NCI-H146 (cell line): ENCODE measurements around the gene VPS37C.

ENCODE experiments used
- DNase-seq: peaks from one replicate; lab custom pipeline; 2025; lab: John Stamatoyannopoulos, UW

The VPS37C gene

DNA sequence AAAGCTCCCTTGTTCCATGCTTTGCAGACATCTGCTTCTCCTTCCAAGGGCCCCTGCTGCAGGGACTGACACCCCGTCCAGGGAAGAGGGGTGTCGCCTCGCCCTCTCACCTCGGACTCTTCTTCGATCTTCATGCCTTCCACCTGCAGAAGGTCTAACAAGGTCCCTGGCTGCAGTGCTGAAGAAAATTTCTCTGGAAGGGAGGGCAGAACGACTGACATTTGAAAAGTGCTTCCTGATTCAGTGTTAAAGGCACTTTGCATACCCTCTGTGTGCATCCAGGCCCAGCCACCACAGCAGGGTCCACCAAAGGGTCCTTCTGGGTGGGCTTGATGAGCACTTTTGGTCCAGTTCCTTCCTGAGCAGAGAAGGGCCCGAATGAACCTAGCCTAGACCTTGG is 28.1 kb downstream of the VPS37C start:
- DNase-seq, result no peak

DNA sequence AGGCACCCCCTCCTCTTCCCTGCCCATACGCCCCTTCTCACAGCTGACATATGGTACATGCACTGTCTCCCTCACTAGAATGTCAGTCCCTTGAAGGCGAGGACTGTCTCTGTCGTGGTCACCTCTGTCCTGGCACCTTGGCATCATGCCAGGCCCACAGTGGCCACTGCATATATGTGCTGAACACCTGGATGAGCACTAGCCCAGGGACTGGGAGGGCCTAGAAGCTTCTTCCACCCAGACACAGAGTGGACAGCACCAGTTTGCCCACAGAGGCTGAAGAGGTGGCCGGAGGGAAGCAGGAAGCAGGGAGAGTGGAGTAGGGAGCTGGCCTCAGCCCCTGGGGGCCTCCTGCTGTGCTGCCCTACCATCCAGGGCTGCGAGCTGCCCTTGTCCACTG is 28.6 kb downstream of the VPS37C start:
- no peak for DNase-seq

GRCh38 chr11:61131998-61132555 is 29.1 kb downstream of the VPS37C start:
- DNase-seq, result no peak

GRCh38 chr11:61131586-61131985 is 29.6 kb downstream of the VPS37C start:
- no peak for DNase-seq

DNA sequence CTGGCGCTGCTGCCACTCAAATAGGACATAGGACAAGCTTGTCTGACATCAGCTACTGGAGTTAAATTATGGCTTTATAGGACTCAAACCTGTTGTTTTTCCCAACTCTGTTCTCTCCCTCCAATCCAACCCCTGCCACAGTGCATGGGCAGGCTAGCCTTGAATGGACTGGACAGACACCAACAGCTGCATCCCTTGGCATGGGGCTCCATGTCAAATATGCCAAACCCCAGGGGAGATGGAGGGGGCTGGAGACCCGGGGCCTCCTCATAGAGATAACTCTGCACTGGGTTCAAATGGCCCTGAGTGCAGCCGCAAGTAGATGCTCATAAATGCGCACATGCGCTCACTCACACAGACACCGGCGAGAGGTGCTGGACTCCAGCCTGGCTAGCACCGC is 30.0 kb downstream of the VPS37C start:
- no peak for DNase-seq

GRCh38 chr11:61129639-61130523 is 31.3 kb downstream of the VPS37C start:
- no peak for DNase-seq

DNA sequence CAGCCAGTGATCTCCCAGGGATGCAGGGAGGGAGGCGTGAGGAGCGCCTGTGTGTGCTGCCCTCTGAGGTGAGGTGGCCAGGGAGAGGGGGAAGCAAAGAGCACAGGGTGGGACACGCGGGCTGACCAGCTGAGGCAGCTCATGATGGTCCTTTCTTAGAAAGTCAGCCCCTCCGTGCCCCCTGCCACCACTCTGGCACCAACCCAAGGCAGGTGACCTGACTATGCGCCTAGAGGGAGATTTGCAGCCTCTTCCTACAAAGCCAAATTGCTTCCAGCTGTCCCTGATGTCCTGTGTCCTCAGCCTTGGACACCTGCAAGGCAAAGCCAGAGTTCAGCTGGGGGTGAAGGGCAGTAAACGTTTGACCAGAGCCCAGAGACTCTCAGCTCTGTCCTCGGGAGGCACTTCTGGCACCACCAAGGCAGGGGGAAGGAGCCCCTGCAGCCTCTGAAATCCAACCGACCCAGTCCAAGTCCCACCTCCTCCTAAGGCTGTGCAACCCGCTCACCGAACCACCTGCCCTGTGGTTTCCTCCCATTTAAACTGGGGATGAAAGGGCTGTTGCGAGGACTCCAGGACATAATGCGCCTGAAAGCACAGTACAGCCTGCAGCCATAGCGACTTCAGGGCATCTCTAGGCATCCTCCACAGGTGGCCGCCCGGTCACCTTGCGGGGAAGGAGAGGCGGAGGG is 32.1 kb downstream of the VPS37C start:
- DNase-seq, result no peak

GRCh38 chr11:61127991-61128390 is 33.2 kb downstream of the VPS37C start:
- DNase-seq, result no peak

DNA sequence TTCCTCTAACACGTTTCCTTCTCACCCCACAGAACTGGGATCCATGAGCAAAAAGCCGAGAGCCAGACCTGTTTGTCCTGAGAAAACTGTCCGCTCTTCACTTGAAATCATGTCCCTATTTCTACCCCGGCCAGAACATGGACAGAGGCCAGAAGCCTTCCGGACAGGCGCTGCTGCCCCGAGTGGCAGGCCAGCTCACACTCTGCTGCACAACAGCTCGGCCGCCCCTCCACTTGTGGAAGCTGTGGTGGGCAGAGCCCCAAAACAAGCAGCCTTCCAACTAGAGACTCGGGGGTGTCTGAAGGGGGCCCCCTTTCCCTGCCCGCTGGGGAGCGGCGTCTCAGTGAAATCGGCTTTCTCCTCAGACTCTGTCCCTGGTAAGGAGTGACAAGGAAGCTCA is 35.0 kb downstream of the VPS37C start:
- DNase-seq, result no peak

DNA sequence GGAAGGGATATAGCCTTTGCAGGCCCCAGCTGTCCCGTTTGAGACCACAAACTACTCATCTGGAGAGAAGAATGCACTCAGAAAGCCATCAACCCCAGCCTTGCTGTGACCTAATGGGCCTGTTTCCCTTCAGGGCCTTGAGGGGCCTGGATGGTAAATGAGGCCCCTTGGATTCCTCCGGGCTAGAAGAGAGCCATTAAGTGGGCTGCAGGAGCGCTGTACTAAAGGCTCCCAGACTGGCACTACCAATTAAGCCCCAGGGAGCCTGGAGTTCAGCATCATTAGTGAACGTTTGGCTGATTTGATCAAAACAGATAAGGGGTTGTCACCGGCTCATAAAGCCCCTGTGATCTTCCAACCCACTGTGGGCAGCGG is 35.9 kb downstream of the VPS37C start:
- no peak for DNase-seq

DNA sequence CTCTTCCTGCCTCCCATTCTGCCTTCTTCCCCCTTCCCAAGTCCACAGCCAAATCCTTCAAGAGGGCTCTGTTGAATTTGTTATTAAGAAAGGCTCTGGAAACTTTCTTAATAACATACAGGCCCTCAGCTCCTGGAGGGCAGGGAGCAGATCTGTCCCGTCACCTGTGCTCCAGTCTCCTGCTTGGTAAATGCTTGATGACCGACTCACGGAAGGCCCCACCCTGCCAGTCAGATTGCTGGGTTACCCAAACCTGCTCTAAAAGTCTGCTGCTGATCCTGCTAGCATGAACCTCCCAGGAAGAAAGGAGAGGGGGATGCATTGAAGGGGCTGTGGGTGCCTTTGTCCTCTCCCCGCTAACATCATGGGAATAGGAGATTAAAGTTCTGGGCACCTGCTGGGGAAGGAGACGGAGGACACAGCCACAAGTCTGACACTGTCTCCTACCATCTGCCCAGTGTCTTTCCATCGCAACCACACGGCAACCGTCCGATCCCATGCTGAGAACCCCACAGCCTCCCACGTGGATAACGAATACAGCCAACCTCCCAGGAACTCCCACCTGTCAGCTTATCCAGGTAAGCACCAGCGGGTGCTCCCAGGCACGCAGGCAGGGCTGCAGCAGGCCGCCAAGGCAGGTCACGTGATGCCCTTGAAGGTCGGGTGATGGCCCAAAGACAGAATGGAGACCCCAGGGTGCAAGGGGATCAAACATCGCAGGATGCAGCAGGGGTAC is 36.5 kb downstream of the VPS37C start:
- no peak for DNase-seq

DNA sequence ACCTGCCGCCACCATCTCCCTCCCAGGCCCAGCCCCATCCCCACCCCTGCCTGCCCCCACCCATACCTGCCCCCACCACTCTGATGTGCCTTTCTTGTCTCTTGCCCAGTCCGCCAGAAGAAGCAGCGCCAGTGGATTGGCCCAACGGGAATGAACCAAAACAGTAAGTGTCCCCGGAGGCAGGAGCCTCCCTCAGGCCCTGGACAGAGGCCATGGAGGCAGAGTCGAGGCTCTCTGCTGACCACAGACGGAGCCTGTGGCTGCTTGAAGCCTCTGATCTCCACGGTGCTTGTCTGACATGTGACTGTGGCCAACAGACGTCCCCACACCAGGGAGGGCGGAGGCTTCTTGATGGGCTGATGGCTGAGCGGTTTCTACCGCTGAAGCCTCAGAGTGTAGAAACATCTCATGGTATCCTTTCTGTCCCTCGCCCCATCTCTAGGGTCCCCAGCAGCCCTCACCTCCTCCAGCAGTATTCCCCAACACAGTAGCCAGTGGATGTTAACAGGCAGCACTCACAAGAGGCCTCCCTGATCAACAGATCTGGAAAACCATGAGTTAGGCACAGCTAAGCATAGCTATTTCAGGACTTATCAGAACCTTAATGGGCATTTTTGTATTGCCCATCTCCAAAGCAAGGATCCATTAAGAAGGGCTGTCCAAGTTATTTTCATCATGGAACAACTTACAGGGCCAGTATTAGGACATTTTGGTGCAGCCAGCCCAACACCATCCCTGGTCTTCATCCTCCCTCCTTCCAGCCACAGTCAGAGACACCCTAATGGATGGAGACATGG is 37.3 kb downstream of the VPS37C start:
- DNase-seq, result no peak

- DNase-seq, result no peak
Observed at GRCh38 chr11:61122761-61123160, 38.5 kb downstream of the VPS37C start.

GRCh38 chr11:61121917-61122316 is 39.3 kb downstream of the VPS37C start:
- no peak for DNase-seq

DNA sequence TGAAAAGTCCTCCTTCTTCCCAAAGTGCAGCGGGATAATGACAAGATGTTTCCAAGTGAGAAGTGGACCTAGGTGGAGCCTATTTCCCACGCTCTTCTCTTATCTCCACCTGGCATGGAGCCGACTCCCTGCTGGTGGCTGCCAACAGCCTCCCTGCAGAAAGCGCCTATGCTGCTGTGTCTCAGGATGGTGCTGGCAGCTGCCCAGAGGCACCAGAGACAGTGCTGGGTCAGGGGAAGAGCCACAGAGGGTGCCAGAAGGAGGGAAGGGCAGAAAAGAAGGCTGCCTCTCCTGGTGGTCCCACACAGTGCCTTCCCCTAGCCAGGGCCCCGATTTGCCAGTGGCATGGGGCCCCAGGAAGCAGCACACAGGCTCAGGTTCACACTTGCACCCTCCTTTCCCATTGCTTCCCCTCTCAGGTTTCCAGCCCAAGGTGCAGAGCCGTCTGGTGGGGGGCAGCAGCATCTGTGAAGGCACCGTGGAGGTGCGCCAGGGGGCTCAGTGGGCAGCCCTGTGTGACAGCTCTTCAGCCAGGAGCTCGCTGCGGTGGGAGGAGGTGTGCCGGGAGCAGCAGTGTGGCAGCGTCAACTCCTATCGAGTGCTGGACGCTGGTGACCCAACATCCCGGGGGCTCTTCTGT is 39.9 kb downstream of the VPS37C start:
- no peak for DNase-seq

DNA sequence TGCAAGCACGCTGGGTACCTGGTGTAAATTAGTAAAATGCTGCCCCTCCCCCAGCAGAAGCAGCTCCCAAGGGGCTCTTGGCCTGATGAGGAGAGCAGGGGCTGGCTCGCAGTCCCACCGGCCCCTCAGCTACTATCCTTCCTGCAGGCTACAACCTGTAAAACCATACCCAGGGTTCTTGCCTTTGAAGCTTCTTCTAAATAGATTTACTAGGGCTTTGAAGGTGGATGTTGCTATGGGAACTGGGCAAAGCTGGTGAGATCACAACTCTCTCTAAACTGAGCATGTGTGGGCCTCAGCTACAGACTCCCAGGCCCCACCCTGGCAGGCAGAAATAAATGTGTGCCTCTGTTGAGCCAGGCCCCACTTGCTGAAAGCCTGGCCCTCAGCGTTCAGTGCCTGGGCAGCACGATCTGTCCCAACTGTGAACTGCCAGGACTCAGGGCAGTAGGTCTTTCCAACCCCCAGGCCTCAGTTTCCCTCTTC is 40.5 kb downstream of the VPS37C start:
- DNase-seq, result no peak

- no peak for DNase-seq
Observed at GRCh38 chr11:61120099-61120705, 41.0 kb downstream of the VPS37C start.

DNA sequence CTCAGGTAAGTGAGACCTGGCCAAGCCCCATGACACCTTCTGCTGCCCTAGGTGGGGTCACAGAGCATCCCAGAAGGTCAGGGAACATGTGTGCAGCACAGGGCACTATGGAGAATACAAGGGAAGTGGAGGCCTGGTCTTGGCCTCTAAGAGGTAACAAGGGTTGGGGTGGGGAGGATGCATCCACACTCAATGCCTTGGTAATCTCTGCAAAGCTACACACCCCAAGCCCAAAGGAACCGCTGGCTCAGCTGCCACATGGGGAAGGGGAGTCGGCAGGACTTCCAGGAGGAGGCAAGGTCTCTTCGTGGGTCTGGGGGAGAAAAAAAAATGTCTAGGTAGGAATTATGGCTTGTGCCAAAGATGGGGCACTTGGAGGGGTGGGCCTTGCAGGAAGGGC is 41.7 kb downstream of the VPS37C start:
- no peak for DNase-seq

- no peak for DNase-seq
Observed at GRCh38 chr11:61119055-61119454, 42.2 kb downstream of the VPS37C start.

DNA sequence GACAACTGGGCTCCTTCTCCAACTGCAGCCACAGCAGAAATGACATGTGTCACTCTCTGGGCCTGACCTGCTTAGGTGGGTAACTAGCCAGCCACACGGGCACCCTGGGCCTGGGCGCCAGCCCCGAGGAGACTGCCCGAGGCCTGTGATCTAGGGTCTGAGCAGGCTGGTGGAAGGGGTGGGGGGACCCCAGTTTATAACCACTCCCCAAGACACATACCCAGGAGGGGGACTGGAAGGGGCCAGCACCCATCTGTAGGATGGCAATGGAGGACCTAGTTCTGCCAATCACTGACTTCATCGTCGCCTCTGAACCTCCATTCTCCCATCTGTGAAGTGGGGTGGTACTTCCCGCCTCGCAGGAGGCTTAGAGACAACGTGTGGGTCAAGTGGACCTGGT is 42.8 kb downstream of the VPS37C start:
- no peak for DNase-seq

- no peak for DNase-seq
Observed at GRCh38 chr11:61118004-61118403, 43.2 kb downstream of the VPS37C start.
